ACC112 (cell line): Measurements from ENCODE around the gene GAPT.

Source experiments
- H2AFZ ChIP-seq: fragments of 200-600 bp; sonication (generic); one replicate; pipeline ENCODE4 v1.6.0; 2017; ENCODE audit warnings: antibody characterized with exemption, low read length; ENCODE audit not compliant: unreplicated experiment
- H3K27ac ChIP-seq: fragments of 200-600 bp; sonication (generic); 2 replicates; pipeline ENCODE4 v1.5.1; 2014; ENCODE audit warnings: low read depth, mild to moderate bottlenecking, antibody characterized with exemption, low read length, moderate library complexity
- H3K27me3 ChIP-seq: fragments of 200-600 bp; sonication (generic); 2 replicates; pipeline ENCODE4 v1.6.1; 2014; ENCODE audit warnings: mild to moderate bottlenecking, antibody characterized with exemption, low read length, moderate library complexity, mixed read lengths; ENCODE audit not compliant: insufficient read depth
- H3K36me3 ChIP-seq: fragments of 200-600 bp; sonication (generic); 2 replicates; pipeline ENCODE4 v1.6.1; 2016; ENCODE audit warnings: mild to moderate bottlenecking, antibody characterized with exemption, low read length, moderate library complexity, mixed read lengths; ENCODE audit not compliant: insufficient read depth
- H3K4me1 ChIP-seq: fragments of 200-600 bp; sonication (generic); one replicate; pipeline ENCODE4 v1.6.1; 2016; ENCODE audit warnings: low read length, mixed read lengths; ENCODE audit not compliant: insufficient read depth, unreplicated experiment, control insufficient read depth
- H3K4me3 ChIP-seq: fragments of 200-600 bp; sonication (generic); 2 replicates; pipeline ENCODE4 v1.5.1; 2014; ENCODE audit warnings: mild to moderate bottlenecking, low read depth, low read length
- H3K79me2 ChIP-seq: fragments of 200-600 bp; sonication (generic); one replicate; pipeline ENCODE4 v1.6.0; 2016; ENCODE audit warnings: low read length; ENCODE audit not compliant: control insufficient read depth, unreplicated experiment, insufficient read depth

GAPT gene

GRCh38 chr5:58462154-58462553, 29.1 kb upstream of the GAPT start:
- H2AFZ ChIP-seq, result peak overlapping the region; percentile 48
- no peaks in the 10 kb centered on the region for H3K27me3 ChIP-seq
- H3K36me3 ChIP-seq, result peaks cover 15% of the 10 kb centered on the region
- H3K4me1 ChIP-seq, result peaks cover 15% of the 10 kb centered on the region
- no peak overlapping the region for H3K4me3 ChIP-seq
- H3K27ac ChIP-seq, result peak overlapping the region; percentile 56
- H3K79me2 ChIP-seq, result peaks cover 26% of the 10 kb centered on the region

DNA sequence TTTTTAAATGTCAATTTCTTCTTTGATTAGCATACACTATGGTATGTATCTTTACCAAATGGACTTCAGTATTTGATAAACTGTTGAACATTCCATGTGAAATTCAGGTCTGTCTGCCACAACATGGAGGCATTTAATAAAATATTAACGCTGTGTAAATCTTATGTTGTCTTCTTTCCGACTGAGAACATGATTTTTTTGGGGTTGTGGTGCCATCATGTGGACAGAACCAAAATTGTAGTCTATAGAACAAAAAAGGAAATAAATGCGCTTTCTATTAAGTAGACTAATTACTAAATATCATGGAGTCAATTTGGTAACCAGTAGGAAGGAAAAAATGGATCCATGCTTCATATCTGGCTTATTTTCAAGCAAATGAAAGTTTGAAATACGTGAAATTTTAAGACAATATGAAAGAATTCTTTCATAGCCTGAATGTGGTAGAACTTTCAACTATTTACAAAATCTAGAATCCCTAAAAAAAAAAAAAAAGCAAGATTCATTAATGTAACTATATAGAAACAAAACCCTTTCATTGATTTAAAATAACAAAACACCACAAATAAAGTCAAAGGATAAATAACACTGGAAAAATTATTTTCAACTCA, 28.5 kb upstream of the GAPT start:
- H3K79me2 ChIP-seq, result peaks cover 20% of the 10 kb centered on the region
- peak overlapping the region; percentile 48 for H2AFZ ChIP-seq
- H3K27ac ChIP-seq, result no peak overlapping the region; the same call in 1 of the 2 replicates

GRCh38 chr5:58466939-58467338, 24.3 kb upstream of the GAPT start:
- no peak overlapping the region for H2AFZ ChIP-seq

More for the DNA sequence above, 28.5 kb upstream of the GAPT start:
- Histone ChIP-seq H3K4me1 (peaks cover 12% of the 10 kb centered on the region), H3K4me3 (no peak overlapping the region), H3K27me3 (no peaks in the 10 kb centered on the region), H3K36me3 (peaks cover 9% of the 10 kb centered on the region; the same call in 1 of the 2 replicates)

DNA sequence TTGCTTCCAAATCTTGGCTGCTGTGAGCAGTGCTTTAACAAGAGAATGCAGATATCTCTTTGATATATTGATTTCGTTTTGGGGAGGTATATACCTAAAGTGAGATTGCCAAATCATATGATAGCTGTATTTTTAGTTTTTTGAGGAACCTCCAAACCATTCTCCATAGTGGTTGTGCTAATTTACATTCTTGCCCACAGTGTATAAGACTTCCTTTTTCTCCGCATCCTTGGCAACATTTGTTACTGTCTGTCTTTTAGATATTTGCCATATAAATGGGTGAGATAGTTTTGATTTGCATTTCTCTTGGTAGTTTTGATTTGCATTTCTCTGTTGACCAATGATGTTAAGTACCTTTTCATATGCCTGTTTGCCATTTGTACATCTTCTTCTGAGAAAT, 21.3 kb upstream of the GAPT start:
- Histone ChIP-seq H3K4me1 (no peaks in the 10 kb centered on the region), H3K27me3 (no peaks in the 10 kb centered on the region), H3K4me3 (no peak overlapping the region)

More at GRCh38 chr5:58466939-58467338, 24.3 kb upstream of the GAPT start:
- no peak overlapping the region for H3K27ac ChIP-seq
- no peak overlapping the region for H3K4me3 ChIP-seq
- H3K4me1 ChIP-seq, result peaks cover 6% of the 10 kb centered on the region
- no peaks in the 10 kb centered on the region for H3K27me3 ChIP-seq
- H3K36me3 ChIP-seq, result no peaks in the 10 kb centered on the region
- no peaks in the 10 kb centered on the region for H3K79me2 ChIP-seq

GRCh38 chr5:58475404-58475803, 15.8 kb upstream of the GAPT start:
- H3K36me3 ChIP-seq, result no peaks in the 10 kb centered on the region
- peaks cover 3% of the 10 kb centered on the region for H3K4me1 ChIP-seq
- no peak overlapping the region for H3K4me3 ChIP-seq
- no peaks in the 10 kb centered on the region for H3K79me2 ChIP-seq
- no peaks in the 10 kb centered on the region for H3K27me3 ChIP-seq
- H3K27ac ChIP-seq, result no peak overlapping the region
- no peak overlapping the region for H2AFZ ChIP-seq

More for the DNA sequence above, 21.3 kb upstream of the GAPT start:
- Histone ChIP-seq H2AFZ (no peak overlapping the region), H3K27ac (no peak overlapping the region), H3K79me2 (no peaks in the 10 kb centered on the region), H3K36me3 (no peaks in the 10 kb centered on the region)

DNA sequence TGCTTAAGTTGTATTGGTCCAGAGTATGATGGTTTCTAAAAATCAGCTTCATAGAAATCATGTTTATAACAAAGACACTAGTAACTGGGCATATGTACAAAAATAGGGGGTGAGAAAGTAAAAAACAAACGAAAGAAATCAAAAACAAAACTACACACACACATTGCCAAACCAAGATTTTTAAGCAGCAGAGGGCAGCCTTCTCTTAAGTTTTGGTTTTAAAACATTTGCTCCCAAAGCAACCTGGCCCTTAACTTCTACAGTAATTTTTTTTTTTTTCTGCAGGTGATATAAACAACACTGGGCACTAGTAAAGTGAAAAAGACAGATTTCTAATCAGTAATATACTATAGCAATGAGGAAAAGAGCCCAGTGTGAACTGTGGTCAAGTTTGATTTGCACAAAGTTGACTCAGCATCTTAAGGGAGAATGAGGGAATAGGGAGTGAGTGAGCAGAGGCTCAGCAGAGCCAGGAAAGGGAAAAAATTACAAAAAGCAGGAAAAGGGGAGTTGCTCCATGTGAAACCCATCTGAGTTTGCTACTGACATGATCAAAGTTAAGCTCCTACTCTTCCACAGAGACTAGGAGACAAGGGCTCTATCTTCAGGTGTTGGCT, 13.4 kb upstream of the GAPT start:
- peaks cover under 1% of the 10 kb centered on the region; the same call in 1 of the 2 replicates for H3K27me3 ChIP-seq

GRCh38 chr5:58481066-58481676, 10.1 kb upstream of the GAPT start:
- no peak overlapping the region for H2AFZ ChIP-seq
- H3K27me3 ChIP-seq, result peaks cover 23% of the 10 kb centered on the region
- H3K27ac ChIP-seq, result no peak overlapping the region
- no peaks in the 10 kb centered on the region for H3K36me3 ChIP-seq
- peaks cover 3% of the 10 kb centered on the region for H3K4me1 ChIP-seq
- H3K4me3 ChIP-seq, result no peak overlapping the region
- no peaks in the 10 kb centered on the region for H3K79me2 ChIP-seq

More for the DNA sequence above, 13.4 kb upstream of the GAPT start:
- H3K79me2 ChIP-seq, result no peaks in the 10 kb centered on the region
- H3K27ac ChIP-seq, result no peak overlapping the region
- no peak overlapping the region for H2AFZ ChIP-seq
- H3K4me1 ChIP-seq, result peaks cover 3% of the 10 kb centered on the region
- H3K4me3 ChIP-seq, result peak overlapping the region; percentile 56; the same call in 1 of the 2 replicates
- H3K36me3 ChIP-seq, result no peaks in the 10 kb centered on the region

DNA sequence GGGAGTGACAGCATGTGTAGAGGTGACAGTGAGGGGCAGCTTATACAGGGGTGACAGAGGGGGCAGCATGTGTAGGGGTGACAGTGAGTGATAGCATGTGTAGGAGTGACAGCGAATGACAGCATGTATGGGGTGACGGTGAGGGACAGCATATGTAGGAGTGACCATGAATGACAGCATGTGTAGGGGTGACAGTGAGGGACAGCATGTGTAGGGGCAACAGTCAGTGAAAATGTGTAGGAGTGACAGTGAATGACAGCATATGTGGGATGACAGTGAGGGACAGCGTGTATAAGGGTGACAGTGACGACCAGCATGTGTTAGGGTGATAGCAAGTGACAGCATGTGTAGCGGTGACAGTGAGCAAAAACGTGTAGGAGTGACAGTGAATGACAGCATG, 9.4 kb upstream of the GAPT start:
- Histone ChIP-seq H3K4me1 (no peaks in the 10 kb centered on the region), H3K27me3 (peaks cover 28% of the 10 kb centered on the region), H3K79me2 (no peaks in the 10 kb centered on the region), H3K36me3 (no peaks in the 10 kb centered on the region), H2AFZ (no peak overlapping the region), H3K4me3 (no peak overlapping the region), H3K27ac (no peak overlapping the region)

DNA sequence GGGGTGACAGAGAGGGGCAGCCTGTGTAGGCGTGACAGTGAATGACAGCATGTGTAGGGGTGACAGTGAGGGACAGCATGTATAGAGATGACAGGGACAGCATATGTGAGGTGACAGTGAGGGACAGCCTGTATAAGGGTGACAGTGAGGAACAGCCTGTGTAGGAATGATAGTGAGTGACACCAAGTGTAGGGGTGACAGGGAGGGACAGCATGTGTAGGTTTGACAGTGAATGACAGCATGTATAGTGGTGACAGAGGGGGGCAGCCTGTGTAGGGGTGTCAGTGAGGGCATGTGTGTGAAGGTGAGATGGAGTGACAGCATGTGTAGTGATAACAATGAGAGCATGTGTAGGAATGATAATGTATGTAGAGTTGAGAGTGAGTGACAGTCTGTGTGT, 8.7 kb upstream of the GAPT start:
- no peaks in the 10 kb centered on the region for H3K36me3 ChIP-seq
- H3K4me3 ChIP-seq, result no peak overlapping the region
- H3K79me2 ChIP-seq, result no peaks in the 10 kb centered on the region
- H3K4me1 ChIP-seq, result no peaks in the 10 kb centered on the region
- H3K27ac ChIP-seq, result no peak overlapping the region
- H2AFZ ChIP-seq, result no peak overlapping the region
- H3K27me3 ChIP-seq, result peaks cover 34% of the 10 kb centered on the region

DNA sequence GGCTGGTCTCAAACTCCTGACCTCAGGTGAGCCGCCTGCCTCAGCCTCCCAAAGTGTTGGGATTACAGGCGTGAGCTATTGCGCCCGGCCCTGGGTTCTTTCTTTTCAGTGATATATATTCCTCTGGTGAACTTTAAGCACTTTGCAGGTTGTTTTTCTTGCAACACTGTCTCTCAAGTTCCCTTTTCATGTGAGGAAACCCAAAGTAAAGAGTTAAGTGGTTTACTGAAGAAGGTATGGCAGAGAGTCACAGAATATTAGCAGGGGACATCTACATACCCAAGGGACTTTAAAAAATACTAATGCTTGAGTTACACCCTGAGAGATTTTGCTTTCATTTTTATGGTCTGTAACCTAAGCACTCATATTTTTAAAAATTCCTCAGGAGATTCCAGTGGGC, 6.7 kb upstream of the GAPT start:
- Histone ChIP-seq H3K79me2 (no peaks in the 10 kb centered on the region), H3K27me3 (peaks cover 52% of the 10 kb centered on the region), H2AFZ (no peak overlapping the region), H3K27ac (no peak overlapping the region), H3K36me3 (no peaks in the 10 kb centered on the region), H3K4me3 (no peak overlapping the region), H3K4me1 (no peaks in the 10 kb centered on the region)

DNA sequence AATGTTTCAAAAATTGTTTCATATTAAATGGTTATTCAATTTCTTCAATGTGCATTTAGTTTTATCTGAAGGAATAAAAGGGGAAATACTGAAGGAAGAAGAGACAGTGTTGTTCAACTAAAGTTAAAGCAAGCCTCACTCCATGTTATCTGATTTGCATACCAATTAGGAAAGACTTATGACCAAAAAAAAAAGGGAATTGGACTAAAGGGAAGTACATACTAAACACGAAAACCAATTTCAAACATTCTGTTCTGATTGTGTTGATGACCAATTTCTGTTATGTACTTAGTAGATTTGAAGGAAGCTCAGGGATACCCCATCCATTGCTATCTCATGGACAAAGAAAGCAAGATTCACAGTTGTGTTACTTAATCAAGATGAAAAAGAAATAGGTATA, 4.9 kb upstream of the GAPT start:
- Histone ChIP-seq H3K36me3 (no peaks in the 10 kb centered on the region), H3K79me2 (no peaks in the 10 kb centered on the region), H3K4me3 (no peak overlapping the region), H3K4me1 (no peaks in the 10 kb centered on the region), H3K27ac (no peak overlapping the region), H2AFZ (no peak overlapping the region), H3K27me3 (peaks cover 69% of the 10 kb centered on the region)
